Activated naive CD8-positive, alpha-beta T cell treated with anti-CD3 and anti-CD28 coated beads, Interleukin-2, amount 50 U/mL, for 16 hours (primary cell): ENCODE data around the gene MED13L.
"Not testable (repeated sequence)": the region's sequence is repeated elsewhere in the genome, so short reads cannot be mapped to it uniquely, and the experiment has no call there.

ENCODE experiments used
- DNase-seq: peaks from one replicate; pipeline ENCODE4 v3.0.0-alpha.2; 2020; ENCODE audit warnings: low read depth, low spot score

Gene MED13L

GRCh38 chr12:116246490-116247179 lies 30.9 kb downstream of the MED13L start:
- no peak for DNase-seq

- no peak for DNase-seq
Observed at GRCh38 chr12:116245189-116245588, 32.3 kb downstream of the MED13L start.

- no peak for DNase-seq
Observed at GRCh38 chr12:116244474-116245090, 32.9 kb downstream of the MED13L start.

- no peak for DNase-seq
Observed at GRCh38 chr12:116244001-116244400, 33.5 kb downstream of the MED13L start.

GRCh38 chr12:116242740-116243139 lies 34.8 kb downstream of the MED13L start:
- no peak for DNase-seq

GRCh38 chr12:116241157-116241759 lies 36.2 kb downstream of the MED13L start:
- no peak for DNase-seq

- DNase-seq: not testable (repeated sequence)
Observed at GRCh38 chr12:116238570-116239119, 38.8 kb downstream of the MED13L start.

- no peak for DNase-seq
Observed at GRCh38 chr12:116238149-116238548, 39.3 kb downstream of the MED13L start.

- no peak for DNase-seq
Observed at GRCh38 chr12:116236976-116237375, 40.5 kb downstream of the MED13L start.

GRCh38 chr12:116236148-116236731 lies 41.3 kb downstream of the MED13L start:
- DNase-seq: no peak

GRCh38 chr12:116234148-116234547 lies 43.3 kb downstream of the MED13L start:
- not testable (repeated sequence) for DNase-seq

- DNase-seq: no peak
Observed at GRCh38 chr12:116233669-116234068, 43.8 kb downstream of the MED13L start.

- no peak for DNase-seq
Observed at GRCh38 chr12:116227811-116228210, 49.7 kb downstream of the MED13L start.

GRCh38 chr12:116226026-116226425 lies 51.5 kb downstream of the MED13L start:
- no peak for DNase-seq

GRCh38 chr12:116222358-116222757 lies 55.1 kb downstream of the MED13L start:
- DNase-seq: peak; percentile 17

- DNase-seq: no peak
Observed at GRCh38 chr12:116220756-116221155, 56.7 kb downstream of the MED13L start.

- no peak for DNase-seq
Observed at GRCh38 chr12:116217045-116217735, 60.3 kb downstream of the MED13L start.

GRCh38 chr12:116216022-116216756 lies 61.3 kb downstream of the MED13L start:
- no peak for DNase-seq

GRCh38 chr12:116215023-116215422 lies 62.5 kb downstream of the MED13L start:
- no peak for DNase-seq

GRCh38 chr12:116213885-116214527 lies 63.5 kb downstream of the MED13L start:
- no peak for DNase-seq
